GM19324 (cell line): ENCODE data around the gene DPH6.
"Not testable (repeated sequence)": the region's sequence is repeated elsewhere in the genome, so short reads cannot be mapped to it uniquely, and the experiment has no call there.

ENCODE experiments used
- ATAC-seq: cut with Tn5 transposase; IDR thresholded peaks from one replicate; pipeline ENCODE4 v1.9.1; 2021; ENCODE audit warnings: mild to moderate bottlenecking, moderate library complexity; ENCODE audit not compliant: unreplicated experiment, low FRiP score

Gene DPH6

GRCh38 chr15:35362195-35362829, 183.7 kb downstream of the DPH6 start:
- ATAC-seq = no peak

- no peak for ATAC-seq
Observed at GRCh38 chr15:35358824-35359223, 187.1 kb downstream of the DPH6 start.

DNA sequence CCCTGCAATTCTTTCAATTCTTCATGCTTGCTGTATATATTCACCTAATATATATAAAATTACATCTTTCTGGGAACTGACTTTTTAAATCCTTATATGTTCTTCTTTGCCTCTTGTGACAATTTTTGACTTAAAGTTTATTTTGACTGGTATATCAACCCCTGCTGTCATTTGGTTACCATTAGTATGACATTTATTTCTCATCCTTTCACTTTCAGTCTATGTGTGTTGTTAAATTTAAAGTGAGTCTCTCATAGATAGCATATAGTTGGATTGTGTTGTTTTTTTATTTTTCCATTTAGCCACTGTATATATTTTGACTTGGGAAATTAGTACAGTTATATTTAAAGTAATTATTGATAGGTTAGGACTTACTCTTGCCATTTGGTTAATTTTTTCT, 194.9 kb downstream of the DPH6 start:
- ATAC-seq = no peak

GRCh38 chr15:35349916-35350315, 196.0 kb downstream of the DPH6 start:
- ATAC-seq = no peak

GRCh38 chr15:35330916-35331315, 215.0 kb downstream of the DPH6 start:
- ATAC-seq = no peak

DNA sequence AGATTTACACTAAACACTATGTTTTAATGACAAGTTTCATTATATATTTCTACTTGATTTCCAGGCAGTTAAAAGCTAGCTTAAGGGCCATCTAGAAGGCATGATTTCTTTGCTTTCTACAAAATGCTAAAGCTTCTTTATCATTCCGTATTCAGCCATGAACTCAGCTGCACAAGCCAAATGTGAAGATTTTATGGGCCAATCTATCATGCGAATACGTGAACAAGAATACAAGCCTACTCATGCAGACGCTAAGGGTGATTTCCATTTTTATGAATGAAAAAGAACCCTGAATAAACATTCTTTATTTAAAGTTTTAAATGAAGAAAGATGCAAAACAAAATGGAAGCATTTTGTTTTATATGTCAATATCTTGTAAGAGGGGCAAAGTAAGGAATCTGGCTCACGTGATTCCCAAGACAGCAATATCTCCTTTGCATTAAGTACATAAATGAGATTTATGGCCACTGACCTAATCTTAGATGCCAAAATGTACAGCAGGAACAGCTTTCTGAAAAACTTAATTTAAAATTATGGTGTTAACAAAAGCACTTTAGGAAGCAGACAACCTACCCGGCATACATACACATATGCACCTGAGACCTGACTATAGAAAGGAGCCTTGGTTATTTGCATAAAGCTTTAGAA, 215.8 kb downstream of the DPH6 start:
- no peak for ATAC-seq

- no peak for ATAC-seq
Observed at GRCh38 chr15:35329521-35329961, 216.4 kb downstream of the DPH6 start.

GRCh38 chr15:35328836-35329235, 217.1 kb downstream of the DPH6 start:
- ATAC-seq = not testable (repeated sequence)

- ATAC-seq = no peak
Observed at GRCh38 chr15:35327789-35328188, 218.2 kb downstream of the DPH6 start.

- no peak for ATAC-seq
Observed at GRCh38 chr15:35325374-35325941, 220.5 kb downstream of the DPH6 start.

DNA sequence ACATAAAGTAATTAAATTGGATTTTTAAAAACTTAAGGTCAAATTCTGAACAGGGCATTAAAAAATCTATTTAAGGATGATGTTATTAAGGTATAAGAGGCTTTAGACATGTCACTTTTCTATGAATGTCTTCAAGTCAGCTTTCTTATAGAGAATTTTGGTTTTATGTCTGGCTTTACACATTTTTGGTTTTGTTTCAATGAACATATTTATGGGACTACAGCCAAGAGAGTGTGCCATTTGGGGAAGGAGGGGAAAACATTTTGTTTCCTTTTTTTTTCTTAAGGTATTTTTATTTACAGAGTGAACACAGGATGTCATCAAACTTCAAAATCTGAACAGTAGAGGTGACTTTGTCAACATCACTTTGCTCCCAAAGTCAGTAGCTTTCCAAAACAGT, 222.8 kb downstream of the DPH6 start:
- ATAC-seq = no peak

- ATAC-seq = no peak
Observed at GRCh38 chr15:35321926-35322325, 224.0 kb downstream of the DPH6 start.

- ATAC-seq = no peak
Observed at GRCh38 chr15:35320911-35321310, 225.1 kb downstream of the DPH6 start.
